NCI-H1930 (cell line): Measurements from ENCODE around the gene SLC44A4.
"Not testable (repeated sequence)": the region's sequence is repeated elsewhere in the genome, so short reads cannot be mapped to it uniquely, and the experiment has no call there.

Source experiments
- DNase-seq, 2 experiments: peaks; one replicate each; lab custom pipeline; 2025; lab: John Stamatoyannopoulos, UW

SLC44A4 gene

GRCh38 chr6:31878726-31879125 is at the start of gene SLC44A4:
Gene SLC44A4, minus strand, starts transcription at chr6:31878997. Its CDS starts 17 bp downstream, at chr6:31878980.
- no peak for DNase-seq

GRCh38 chr6:31928672-31928939 is 49.8 kb upstream of the SLC44A4 start:
- DNase-seq: no peak

- DNase-seq: no peak
Measured at GRCh38 chr6:31927863-31928671, 49.3 kb upstream of the SLC44A4 start.

GRCh38 chr6:31927242-31927862 is 48.6 kb upstream of the SLC44A4 start, which contains the start of gene C2:
Gene C2, plus strand, starts transcription at chr6:31927717. Its CDS starts 36 bp downstream, at chr6:31927753.
- no peak for DNase-seq

- peak in 1 of 2 experiments; percentile 38 for DNase-seq
Measured at GRCh38 chr6:31922942-31923341, 44.1 kb upstream of the SLC44A4 start.

- DNase-seq: no peak
Measured at GRCh38 chr6:31920811-31921210, 42.0 kb upstream of the SLC44A4 start.

- DNase-seq: no peak
Measured at GRCh38 chr6:31919624-31920303, 41.0 kb upstream of the SLC44A4 start.

GRCh38 chr6:31918069-31918720 is 39.4 kb upstream of the SLC44A4 start:
- DNase-seq: no peak

- no peak for DNase-seq
Measured at GRCh38 chr6:31915756-31916155, 37.0 kb upstream of the SLC44A4 start.

GRCh38 chr6:31915351-31915750 is 36.6 kb upstream of the SLC44A4 start:
- no peak for DNase-seq

- no peak for DNase-seq
Measured at GRCh38 chr6:31911826-31912585, 33.2 kb upstream of the SLC44A4 start.

- not testable (repeated sequence) for DNase-seq
Measured at GRCh38 chr6:31909298-31909697, 30.5 kb upstream of the SLC44A4 start.

- DNase-seq: peak in 1 of 2 experiments; percentile 52
Measured at GRCh38 chr6:31908791-31909190, 30.0 kb upstream of the SLC44A4 start.

- DNase-seq: not testable (repeated sequence)
Measured at GRCh38 chr6:31908255-31908654, 29.5 kb upstream of the SLC44A4 start.

- no peak for DNase-seq
Measured at GRCh38 chr6:31907158-31907813, 28.5 kb upstream of the SLC44A4 start.

- DNase-seq: not testable (repeated sequence)
Measured at GRCh38 chr6:31906727-31907126, 27.9 kb upstream of the SLC44A4 start.

- DNase-seq: no peak
Measured at GRCh38 chr6:31906122-31906521, 27.3 kb upstream of the SLC44A4 start.

GRCh38 chr6:31905041-31905440 is 26.2 kb upstream of the SLC44A4 start:
- DNase-seq: no peak

- no peak for DNase-seq
Measured at GRCh38 chr6:31903957-31904356, 25.2 kb upstream of the SLC44A4 start.

GRCh38 chr6:31901953-31902643 is 23.3 kb upstream of the SLC44A4 start, which contains the start of gene ZBTB12:
Gene ZBTB12, minus strand, starts transcription at chr6:31902086. Its CDS starts 781 bp downstream, at chr6:31901305.
- DNase-seq: peak; percentile 93 to 97
